GM21786 (cell line): ENCODE data around the gene TRIM43B.
"Not testable (repeated sequence)": the region's sequence is repeated elsewhere in the genome, so short reads cannot be mapped to it uniquely, and the experiment has no call there.

Experiments used
- ATAC-seq: cut with Tn5 transposase; IDR thresholded peaks from one replicate; pipeline ENCODE4 v1.9.1; 2021; ENCODE audit not compliant: unreplicated experiment

Gene TRIM43B

DNA sequence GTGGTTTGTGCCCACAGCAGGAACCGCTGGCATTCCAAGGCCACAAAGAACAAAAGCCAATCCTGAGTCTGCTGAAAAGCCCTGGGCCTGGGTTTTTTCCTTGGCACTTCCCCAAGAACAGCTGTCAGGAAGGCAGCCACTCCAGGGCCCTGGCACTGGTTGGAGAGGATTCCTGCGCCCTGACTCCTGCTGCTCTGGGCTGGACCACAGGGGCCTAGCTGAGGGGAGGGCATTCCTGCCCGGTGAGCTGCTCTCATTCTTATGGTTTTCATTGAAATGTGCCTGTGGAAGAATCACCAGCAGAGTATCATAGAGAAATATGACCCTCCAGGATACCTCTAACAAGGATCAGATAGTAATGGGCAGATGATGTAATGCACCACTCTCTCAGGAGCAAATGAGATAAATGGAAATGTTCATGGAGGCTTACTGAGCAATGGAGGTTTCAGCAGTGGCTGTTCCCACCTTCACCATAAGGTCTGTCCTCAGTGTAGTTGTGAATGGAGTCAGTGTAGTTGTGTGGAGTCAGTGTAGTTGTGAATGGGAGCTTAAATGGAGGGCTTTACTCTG lies 50.0 kb downstream of the TRIM43B start:
- ATAC-seq: not testable (repeated sequence)

DNA sequence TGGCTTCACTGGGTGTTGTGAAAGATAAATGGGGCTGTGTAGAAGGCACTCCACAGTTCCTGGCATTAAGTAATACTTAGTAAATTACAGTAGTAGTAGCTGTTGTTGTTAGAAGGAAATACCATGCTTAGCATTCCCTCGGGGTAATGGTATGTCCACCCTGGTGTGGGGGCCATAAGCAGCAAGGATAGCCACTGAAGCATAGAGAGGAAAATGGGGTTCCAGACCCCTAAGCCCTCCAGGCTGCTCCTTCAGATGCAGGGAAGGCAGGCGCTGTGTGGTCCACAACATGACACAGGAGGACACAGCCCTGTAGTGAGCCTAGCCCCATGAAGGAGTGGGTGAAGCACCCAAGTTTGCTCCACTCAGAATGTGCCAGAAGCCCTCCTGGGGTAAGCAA lies 50.6 kb downstream of the TRIM43B start:
- ATAC-seq: not testable (repeated sequence)

DNA sequence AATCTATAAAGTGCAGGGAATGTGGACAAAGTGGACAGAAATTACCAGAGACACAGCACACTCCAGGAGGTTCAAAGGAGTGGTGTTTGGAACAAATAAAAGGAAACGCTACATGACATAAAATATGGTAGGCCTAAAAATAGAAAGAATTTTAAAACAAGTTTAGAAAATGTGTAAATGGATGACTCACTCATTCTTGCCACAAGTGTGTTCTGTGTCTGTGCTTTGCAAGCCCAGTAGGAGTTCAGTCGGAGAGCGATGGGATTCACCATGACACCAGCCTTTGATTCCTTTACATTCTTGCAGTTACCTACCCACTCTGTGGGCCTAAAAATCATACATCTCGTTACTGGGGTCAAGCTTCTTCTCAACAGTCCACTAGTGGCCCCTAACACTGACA lies 51.2 kb downstream of the TRIM43B start:
- not testable (repeated sequence) for ATAC-seq

DNA sequence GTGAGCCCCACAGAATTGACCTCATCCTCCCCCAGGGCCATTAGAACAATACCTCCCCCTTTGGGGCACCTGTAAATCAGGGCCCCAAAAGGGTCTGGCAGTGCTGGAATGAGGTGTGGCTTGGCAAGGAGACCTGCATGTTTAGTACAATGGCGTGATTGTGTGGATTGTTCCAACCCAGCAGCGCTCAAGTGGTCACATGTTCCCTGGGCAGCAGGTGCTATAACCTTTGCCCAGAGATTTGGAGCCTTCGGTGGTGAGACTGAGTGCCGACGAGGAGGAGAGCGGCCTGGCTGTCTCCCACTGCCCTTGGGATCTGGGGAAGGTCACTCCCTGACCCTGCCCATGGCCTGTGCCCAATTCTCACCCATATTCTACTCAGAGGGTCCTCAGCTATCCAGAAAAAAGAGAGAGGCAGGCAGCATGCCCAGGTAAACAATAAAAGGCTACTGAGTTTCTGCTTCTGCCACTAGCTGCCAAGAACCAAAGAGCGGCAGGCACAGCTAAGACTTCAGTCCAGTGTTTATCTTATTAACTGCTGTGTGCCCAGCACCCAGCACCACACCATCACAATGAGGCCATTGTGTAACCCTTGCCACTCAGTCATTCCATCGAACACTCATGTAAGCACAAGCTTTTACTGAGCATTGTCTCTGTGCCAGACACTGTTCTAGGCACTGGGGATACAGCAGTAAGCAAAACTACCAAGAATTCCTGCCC lies 54.6 kb downstream of the TRIM43B start:
- ATAC-seq: not testable (repeated sequence)

DNA sequence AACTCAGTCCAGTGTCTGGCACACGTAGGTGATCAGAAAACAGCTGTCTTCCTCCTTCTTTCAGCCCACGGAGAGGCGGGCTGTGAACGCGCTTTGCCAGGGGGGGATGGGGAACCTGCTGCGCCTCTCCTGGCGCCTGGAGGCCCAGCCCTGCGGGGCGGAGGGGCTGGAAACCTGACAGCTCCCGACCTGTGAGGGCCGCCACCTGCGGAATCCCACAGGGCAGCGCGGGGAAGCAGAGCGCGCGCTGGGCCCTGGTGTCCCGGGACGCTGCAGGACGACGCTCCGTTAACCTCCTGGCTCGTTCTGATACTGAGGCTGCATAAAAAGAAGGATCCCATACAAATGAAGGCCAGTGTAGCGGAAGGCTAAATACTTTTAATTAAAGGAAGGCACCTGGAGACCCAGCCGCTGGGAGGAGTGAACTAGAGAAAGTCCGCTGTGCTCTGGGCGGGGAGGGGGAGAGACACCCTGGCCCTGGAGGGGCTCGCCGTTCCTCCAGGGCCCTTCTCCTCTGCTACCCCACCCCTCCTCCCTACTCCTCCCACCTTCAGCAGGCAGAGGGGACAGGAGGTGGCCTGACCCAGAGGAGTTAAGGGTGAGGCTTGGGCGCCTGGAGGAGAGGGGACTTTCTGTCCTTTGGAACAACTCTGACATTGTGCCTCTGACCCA lies 57.2 kb downstream of the TRIM43B start:
- ATAC-seq: not testable (repeated sequence)
